Measurements from ENCODE around the gene PHC2.

PHC2 gene

DNA sequence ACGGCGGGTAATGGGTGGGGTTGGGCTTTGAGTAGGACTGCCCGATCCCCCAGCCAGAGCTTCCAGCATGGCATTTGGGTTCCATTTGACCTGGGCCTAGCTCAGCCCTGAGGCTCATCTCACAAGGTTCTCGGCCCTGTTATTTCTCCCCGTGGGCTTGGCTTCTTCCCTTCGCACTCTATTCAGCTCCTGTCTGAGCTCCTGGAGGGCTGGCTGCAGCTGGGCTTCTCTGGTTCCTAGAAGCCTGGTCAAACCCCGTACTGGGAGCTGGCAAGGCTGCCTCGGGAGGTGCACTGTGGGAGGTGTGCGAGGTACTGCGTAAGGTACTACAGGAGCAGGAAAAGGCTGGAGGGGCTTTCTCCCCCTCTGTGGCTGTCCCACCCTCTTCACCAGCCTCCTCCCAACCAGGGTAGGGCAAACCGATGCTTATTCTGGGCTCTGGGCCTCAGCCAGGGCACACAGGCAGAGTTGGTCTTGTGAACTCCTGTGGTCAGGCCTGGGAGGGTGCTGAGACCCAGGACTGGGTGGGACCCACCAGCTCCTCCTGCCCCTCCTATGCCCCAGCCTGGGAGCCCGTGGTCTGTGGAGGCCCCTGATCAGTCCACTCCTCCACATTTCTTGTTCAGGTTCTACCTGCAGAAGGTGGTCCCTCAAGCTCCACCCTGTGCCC is 110.8 kb downstream of the PHC2 start:
- Histone ChIP-seq H3K27me3 (ENCODE audit: low read length) (no peaks in the 10 kb centered on the region), H4K20me1 (ENCODE audit: low read depth, low read length) (no peaks in the 10 kb centered on the region), H3K36me3 (ENCODE audit: low read length) (no peaks in the 10 kb centered on the region), H3K79me2 (ENCODE audit: insufficient read depth, low read length) (no peaks in the 10 kb centered on the region), H2AFZ (ENCODE audit: low read depth, low read length, severe bottlenecking) (no peak overlapping the region), H3K4me2 (ENCODE audit: low read depth, low read length, poor library complexity, severe bottlenecking) (no peak overlapping the region), H3K4me3 (ENCODE audit: insufficient read depth, low read length, poor library complexity, severe bottlenecking) (no peak overlapping the region), H3K9me2 (replicated peaks; ENCODE audit: insufficient read depth, low read length) (no peaks in the 10 kb centered on the region), H3K27ac (ENCODE audit: low read depth, low read length) (no peak overlapping the region), H3K9ac (ENCODE audit: low read length) (no peak overlapping the region), H3F3A (ENCODE audit: insufficient read depth) (no peaks in the 10 kb centered on the region), H3K9me3 (ENCODE audit: insufficient read depth, low read length) (no peaks in the 10 kb centered on the region)
- no peak for TF ChIP-seq CTCF (IDR thresholded peaks at IDR 0.05; ENCODE audit: insufficient read depth, low read length, poor library complexity, severe bottlenecking)
- TF ChIP-seq EZH2phosphoT487 (conservative IDR thresholded peaks at IDR 0.05; ENCODE audit: low read length): no peak

DNA sequence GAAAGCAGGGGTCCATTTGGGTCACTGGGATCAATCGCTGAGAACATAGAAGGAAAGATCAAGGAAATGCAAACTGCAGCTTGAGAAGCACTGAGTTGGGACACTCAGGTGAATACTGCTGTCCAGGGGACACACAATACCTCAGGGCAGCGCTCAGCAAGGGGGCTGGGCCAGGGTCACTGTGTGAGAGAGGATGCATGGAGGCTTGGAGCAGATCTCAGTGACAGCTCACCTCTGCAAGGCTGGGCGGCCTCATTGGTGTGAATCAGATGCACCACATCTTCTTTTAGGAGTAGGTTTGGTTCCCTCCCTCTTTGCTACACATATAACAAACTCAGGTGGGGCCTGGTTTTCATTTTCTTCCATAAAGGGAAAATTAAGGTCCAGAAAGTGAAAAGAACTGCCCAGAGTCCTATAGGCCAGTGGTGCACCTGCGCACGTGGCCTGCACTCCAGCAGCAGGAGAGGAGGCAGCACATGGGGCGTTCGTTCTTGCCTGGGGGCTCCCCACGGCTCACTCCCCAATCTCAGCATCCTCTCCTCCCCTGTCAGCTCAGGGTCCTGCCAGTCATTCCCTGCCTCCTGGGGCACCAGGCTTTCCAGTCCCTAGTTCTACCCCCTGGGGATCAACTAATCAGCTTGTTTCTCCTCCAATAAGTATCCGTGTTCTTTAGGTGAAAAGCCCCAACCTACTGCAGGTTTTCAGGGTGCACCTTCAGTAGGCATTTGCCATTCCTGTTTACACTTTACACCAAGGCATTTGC is 111.5 kb downstream of the PHC2 start:
- H3K27me3 ChIP-seq (ENCODE audit: low read length): no peaks in the 10 kb centered on the region
- no peak for TF ChIP-seq EZH2phosphoT487 (conservative IDR thresholded peaks at IDR 0.05; ENCODE audit: low read length)
- H3K9me3 ChIP-seq (ENCODE audit: insufficient read depth, low read length): no peaks in the 10 kb centered on the region
- no peaks in the 10 kb centered on the region for H3F3A ChIP-seq (ENCODE audit: insufficient read depth)
- no peak overlapping the region for H2AFZ ChIP-seq (ENCODE audit: low read depth, low read length, severe bottlenecking)
- H3K4me2 ChIP-seq (ENCODE audit: low read depth, low read length, poor library complexity, severe bottlenecking): no peak overlapping the region
- H3K79me2 ChIP-seq (ENCODE audit: insufficient read depth, low read length): no peaks in the 10 kb centered on the region
- no peaks in the 10 kb centered on the region for H4K20me1 ChIP-seq (ENCODE audit: low read depth, low read length)
- no peaks in the 10 kb centered on the region for H3K9me2 ChIP-seq (replicated peaks; ENCODE audit: insufficient read depth, low read length)
- no peaks in the 10 kb centered on the region for H3K36me3 ChIP-seq (ENCODE audit: low read length)
- no peak overlapping the region for H3K4me3 ChIP-seq (ENCODE audit: insufficient read depth, low read length, poor library complexity, severe bottlenecking)
- H3K27ac ChIP-seq (ENCODE audit: low read depth, low read length): no peak overlapping the region
- H3K9ac ChIP-seq (ENCODE audit: low read length): no peak overlapping the region

- Histone ChIP-seq H2AFZ (ENCODE audit: low read depth, low read length, severe bottlenecking) (no peak overlapping the region), H3K9me2 (replicated peaks; ENCODE audit: insufficient read depth, low read length) (no peaks in the 10 kb centered on the region), H3K9me3 (ENCODE audit: insufficient read depth, low read length) (no peaks in the 10 kb centered on the region), H3K27ac (ENCODE audit: low read depth, low read length) (no peak overlapping the region), H3K27me3 (ENCODE audit: low read length) (no peaks in the 10 kb centered on the region), H4K20me1 (ENCODE audit: low read depth, low read length) (no peaks in the 10 kb centered on the region), H3F3A (ENCODE audit: insufficient read depth) (no peaks in the 10 kb centered on the region), H3K4me3 (ENCODE audit: insufficient read depth, low read length, poor library complexity, severe bottlenecking) (no peak overlapping the region), H3K4me2 (ENCODE audit: low read depth, low read length, poor library complexity, severe bottlenecking) (no peak overlapping the region), H3K79me2 (ENCODE audit: insufficient read depth, low read length) (no peaks in the 10 kb centered on the region), H3K9ac (ENCODE audit: low read length) (no peak overlapping the region), H3K36me3 (ENCODE audit: low read length) (no peaks in the 10 kb centered on the region)
- TF ChIP-seq CTCF (IDR thresholded peaks at IDR 0.05; ENCODE audit: insufficient read depth, low read length, poor library complexity, severe bottlenecking) (no peak), EZH2phosphoT487 (conservative IDR thresholded peaks at IDR 0.05; ENCODE audit: low read length) (no peak)
Measured at GRCh38 chr1:33317946-33318345, 112.9 kb downstream of the PHC2 start.

DNA sequence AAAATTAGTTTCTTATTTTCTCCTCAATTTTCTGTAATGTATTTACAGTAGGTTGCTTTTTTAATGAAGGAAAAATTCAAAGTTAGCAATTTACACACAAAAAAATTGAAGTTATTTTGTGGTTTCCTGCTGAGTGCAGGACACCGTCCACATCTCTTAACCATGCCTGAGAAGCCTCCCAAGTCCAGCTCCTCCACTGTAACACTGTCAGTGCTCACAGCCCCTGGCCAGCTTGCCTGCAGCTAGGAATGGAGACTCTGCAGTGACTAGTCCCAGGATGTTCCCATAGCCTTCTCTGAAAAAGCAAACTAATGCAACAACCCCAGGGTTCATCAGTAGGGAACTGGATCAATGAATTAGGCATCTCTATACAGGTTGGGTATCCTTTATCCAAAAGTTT is 113.5 kb downstream of the PHC2 start:
- TF ChIP-seq CTCF (IDR thresholded peaks at IDR 0.05; ENCODE audit: insufficient read depth, low read length, poor library complexity, severe bottlenecking) (no peak), EZH2phosphoT487 (conservative IDR thresholded peaks at IDR 0.05; ENCODE audit: low read length) (no peak)
- no peaks in the 10 kb centered on the region for H3F3A ChIP-seq (ENCODE audit: insufficient read depth)
- no peaks in the 10 kb centered on the region for H3K9me3 ChIP-seq (ENCODE audit: insufficient read depth, low read length)

More for the DNA sequence above, 113.5 kb downstream of the PHC2 start:
- no peaks in the 10 kb centered on the region for H3K27me3 ChIP-seq (ENCODE audit: low read length)
- H4K20me1 ChIP-seq (ENCODE audit: low read depth, low read length): no peaks in the 10 kb centered on the region
- no peaks in the 10 kb centered on the region for H3K79me2 ChIP-seq (ENCODE audit: insufficient read depth, low read length)
- no peak overlapping the region for H3K4me2 ChIP-seq (ENCODE audit: low read depth, low read length, poor library complexity, severe bottlenecking)
- no peak overlapping the region for H3K27ac ChIP-seq (ENCODE audit: low read depth, low read length)
- H3K9me2 ChIP-seq (replicated peaks; ENCODE audit: insufficient read depth, low read length): no peaks in the 10 kb centered on the region
- no peak overlapping the region for H3K9ac ChIP-seq (ENCODE audit: low read length)
- no peak overlapping the region for H2AFZ ChIP-seq (ENCODE audit: low read depth, low read length, severe bottlenecking)
- H3K36me3 ChIP-seq (ENCODE audit: low read length): no peaks in the 10 kb centered on the region
- no peak overlapping the region for H3K4me3 ChIP-seq (ENCODE audit: insufficient read depth, low read length, poor library complexity, severe bottlenecking)
